Loucy (cell line): ENCODE results near the gene ALG8.
"Not testable (repeated sequence)": the region's sequence is repeated elsewhere in the genome, so short reads cannot be mapped to it uniquely, and the experiment has no call there.

Experiments
- H2AFZ ChIP-seq: fragments of 200-600 bp; sonication (generic); 2 replicates; pipeline ENCODE4 v1.6.0; 2016; ENCODE audit warnings: antibody characterized with exemption, mild to moderate bottlenecking, low read length, moderate library complexity
- H3F3A ChIP-seq: fragments of 200-600 bp; 2 replicates; pipeline ENCODE4 v1.6.0; 2016; ENCODE audit warnings: antibody characterized with exemption, low read depth, mild to moderate bottlenecking
- H3K27me3 ChIP-seq: fragments of 200-600 bp; sonication (generic); 2 replicates; pipeline ENCODE4 v1.6.1; 2014; ENCODE audit warnings: low read length, mild to moderate bottlenecking; ENCODE audit not compliant: insufficient read depth, poor library complexity, severe bottlenecking
- H3K36me3 ChIP-seq: fragments of 200-600 bp; sonication (generic); 2 replicates; pipeline ENCODE4 v1.6.1; 2016; ENCODE audit warnings: low read length; ENCODE audit not compliant: insufficient read depth
- H3K4me1 ChIP-seq: fragments of 200-600 bp; sonication (generic); 2 replicates; pipeline ENCODE4 v1.5.1; 2014; ENCODE audit warnings: low read length, mild to moderate bottlenecking; ENCODE audit not compliant: insufficient read depth, poor library complexity, severe bottlenecking
- H3K4me2 ChIP-seq: fragments of 200-600 bp; sonication (generic); 2 replicates; pipeline ENCODE4 v1.6.0; 2014; ENCODE audit warnings: antibody characterized with exemption, low read length, low read depth, mild to moderate bottlenecking; ENCODE audit not compliant: poor library complexity, severe bottlenecking
- H3K4me3 ChIP-seq: fragments of 200-600 bp; sonication (generic); 2 replicates; pipeline ENCODE4 v1.5.1; 2014; ENCODE audit warnings: low read length, mild to moderate bottlenecking, mixed read lengths; ENCODE audit not compliant: poor library complexity, severe bottlenecking
- H3K79me2 ChIP-seq: fragments of 200-600 bp; sonication (generic); 2 replicates; pipeline ENCODE4 v1.6.1; 2014; ENCODE audit warnings: low read length; ENCODE audit not compliant: insufficient read depth
- H3K9ac ChIP-seq: fragments of 200-600 bp; sonication (generic); 2 replicates; pipeline ENCODE4 v1.6.0; 2014; ENCODE audit warnings: mild to moderate bottlenecking, low read depth, low read length, moderate library complexity; ENCODE audit not compliant: poor library complexity, severe bottlenecking
- H3K9me2 ChIP-seq: fragments of 200-600 bp; sonication (generic); replicated peaks from 2 replicates; pipeline ENCODE4 v1.6.1; 2016; ENCODE audit warnings: low read depth, low read length, mixed read lengths
- H3K9me3 ChIP-seq: fragments of 200-600 bp; sonication (generic); 2 replicates; pipeline ENCODE4 v1.6.1; 2014; ENCODE audit warnings: mild to moderate bottlenecking, antibody characterized with exemption, low read length, low read depth; ENCODE audit not compliant: insufficient read depth
- H4K20me1 ChIP-seq: fragments of 200-600 bp; sonication (generic); 2 replicates; pipeline ENCODE4 v1.6.0; 2014; ENCODE audit warnings: antibody characterized with exemption, low read length, mild to moderate bottlenecking; ENCODE audit not compliant: insufficient read depth, poor library complexity, severe bottlenecking
- CTCF ChIP-seq: fragments of 200-600 bp; sonication (generic); conservative IDR thresholded peaks from 2 replicates; pipeline ENCODE4 v1.5.1; 2014; ENCODE audit warnings: mild to moderate bottlenecking, antibody characterized with exemption, low read length
- EZH2phosphoT487 ChIP-seq: fragments of 200-600 bp; IDR thresholded peaks from 2 replicates; pipeline ENCODE4 v1.6.1; 2018; ENCODE audit warnings: antibody characterized with exemption, mild to moderate bottlenecking, moderate library complexity, borderline replicate concordance

ALG8 gene

GRCh38 chr11:78061088-78061920 is 78.1 kb downstream of the ALG8 start:
- Histone ChIP-seq H4K20me1 (no peaks in the 10 kb centered on the region), H3K4me2 (no peak overlapping the region), H3K9me2 (no peaks in the 10 kb centered on the region), H2AFZ (no peak overlapping the region), H3F3A (no peaks in the 10 kb centered on the region), H3K36me3 (no peaks in the 10 kb centered on the region), H3K4me1 (no peaks in the 10 kb centered on the region), H3K4me3 (no peak overlapping the region), H3K27me3 (no peaks in the 10 kb centered on the region), H3K9ac (no peak overlapping the region), H3K9me3 (no peaks in the 10 kb centered on the region), H3K79me2 (no peaks in the 10 kb centered on the region)
- no peak for TF ChIP-seq CTCF
- no peak for TF ChIP-seq EZH2phosphoT487

GRCh38 chr11:78060533-78060932 is 78.9 kb downstream of the ALG8 start:
- no peaks in the 10 kb centered on the region for H3K79me2 ChIP-seq
- H3K4me1 ChIP-seq: no peaks in the 10 kb centered on the region
- no peak overlapping the region for H3K4me3 ChIP-seq
- H2AFZ ChIP-seq: no peak overlapping the region
- no peak for TF ChIP-seq CTCF
- no peak for TF ChIP-seq EZH2phosphoT487
- no peaks in the 10 kb centered on the region for H3K27me3 ChIP-seq
- no peaks in the 10 kb centered on the region for H3K9me2 ChIP-seq
- no peaks in the 10 kb centered on the region for H3K9me3 ChIP-seq
- no peaks in the 10 kb centered on the region for H3F3A ChIP-seq
- H3K36me3 ChIP-seq: no peaks in the 10 kb centered on the region
- no peaks in the 10 kb centered on the region for H4K20me1 ChIP-seq
- H3K4me2 ChIP-seq: no peak overlapping the region
- no peak overlapping the region for H3K9ac ChIP-seq

GRCh38 chr11:78059749-78060328 is 79.6 kb downstream of the ALG8 start:
- H3K9me3 ChIP-seq, H3K79me2 ChIP-seq, H3K36me3 ChIP-seq, H3K4me3 ChIP-seq, H3K9me2 ChIP-seq, H4K20me1 ChIP-seq, H3K9ac ChIP-seq, H3K4me2 ChIP-seq, H3K27me3 ChIP-seq, H3K4me1 ChIP-seq, H2AFZ ChIP-seq, H3F3A ChIP-seq: not testable (repeated sequence)
